ENCODE measurements around the gene CPA1.

- no peak for TF ChIP-seq POLR2AphosphoS5 (IDR thresholded peaks at IDR 0.05)
- no peak for TF ChIP-seq CTCF (IDR thresholded peaks at IDR 0.05)
- no peak for TF ChIP-seq POLR2A (IDR thresholded peaks at IDR 0.05; ENCODE audit: low read depth)
- TF ChIP-seq EP300 (IDR thresholded peaks at IDR 0.05): no peak
Observed at GRCh38 chr7:130385600-130386066, 5.3 kb downstream of the CPA1 start.
